NCI-H524 treated with DMSO at 0.1 percent for 48 hours (cell line): ENCODE data around the gene RNF187.
"Not testable (repeated sequence)": the region's sequence is repeated elsewhere in the genome, so short reads cannot be mapped to it uniquely, and the experiment has no call there.

ENCODE experiments used
- DNase-seq: peaks from one replicate; lab custom pipeline; 2025; lab: John Stamatoyannopoulos, UW

Gene RNF187

DNA sequence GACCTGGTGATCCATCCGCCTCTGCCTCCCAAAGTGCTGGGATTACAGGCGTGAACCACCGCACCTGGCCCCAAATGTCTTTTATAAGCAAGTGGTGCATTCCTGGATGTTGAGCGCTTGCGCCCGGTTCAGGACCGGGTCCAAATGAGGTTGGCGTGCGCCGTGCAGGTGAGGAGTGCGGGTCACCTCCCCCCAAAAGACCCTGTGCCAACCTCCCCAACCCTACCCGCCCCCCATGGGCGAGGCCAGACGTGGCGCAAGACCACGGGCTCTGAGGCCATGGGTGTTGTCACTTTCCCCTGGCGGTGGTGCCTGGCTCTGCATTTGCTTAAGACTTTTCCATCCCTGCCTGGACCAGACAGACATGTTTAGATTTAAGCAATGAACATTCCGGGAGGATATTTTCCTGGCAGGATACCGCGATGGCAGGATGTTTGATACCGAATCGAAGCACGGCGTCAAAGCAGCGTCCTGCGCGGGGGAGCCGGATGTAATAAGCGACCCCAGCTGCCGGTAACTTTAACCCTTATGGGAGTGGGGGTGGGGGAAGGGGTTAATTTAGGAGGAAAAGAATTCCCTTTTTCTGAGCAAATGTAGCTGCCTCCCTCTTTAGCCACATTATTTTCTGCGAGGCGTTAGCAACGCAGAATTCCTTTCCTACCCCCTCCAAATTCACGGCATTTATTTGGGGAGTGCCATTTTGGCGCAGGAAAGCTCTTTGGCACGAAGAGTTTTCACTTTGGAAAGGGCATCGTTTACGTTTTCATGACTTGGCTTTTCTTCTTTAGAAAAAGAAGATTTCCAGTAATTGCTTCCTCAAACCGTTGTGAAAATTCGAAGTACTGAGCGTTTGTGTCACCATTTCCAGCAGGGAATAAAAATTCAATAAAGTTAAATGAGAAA lies 27.8 kb upstream of the RNF187 start:
- DNase-seq = peak; percentile 44

GRCh38 chr1:228460821-228461220 lies 26.4 kb upstream of the RNF187 start:
- DNase-seq = no peak

GRCh38 chr1:228462560-228462959 lies 24.6 kb upstream of the RNF187 start:
- DNase-seq = no peak

GRCh38 chr1:228463009-228463558 lies 24.1 kb upstream of the RNF187 start:
- DNase-seq = no peak

GRCh38 chr1:228463559-228464455 lies 23.4 kb upstream of the RNF187 start:
- DNase-seq = no peak

- peak; percentile 49 for DNase-seq
These were observed 22.6 kb upstream of the RNF187 start for GRCh38 chr1:228464487-228464983.

- no peak for DNase-seq
These were observed 22.0 kb upstream of the RNF187 start for GRCh38 chr1:228465141-228465540.

DNA sequence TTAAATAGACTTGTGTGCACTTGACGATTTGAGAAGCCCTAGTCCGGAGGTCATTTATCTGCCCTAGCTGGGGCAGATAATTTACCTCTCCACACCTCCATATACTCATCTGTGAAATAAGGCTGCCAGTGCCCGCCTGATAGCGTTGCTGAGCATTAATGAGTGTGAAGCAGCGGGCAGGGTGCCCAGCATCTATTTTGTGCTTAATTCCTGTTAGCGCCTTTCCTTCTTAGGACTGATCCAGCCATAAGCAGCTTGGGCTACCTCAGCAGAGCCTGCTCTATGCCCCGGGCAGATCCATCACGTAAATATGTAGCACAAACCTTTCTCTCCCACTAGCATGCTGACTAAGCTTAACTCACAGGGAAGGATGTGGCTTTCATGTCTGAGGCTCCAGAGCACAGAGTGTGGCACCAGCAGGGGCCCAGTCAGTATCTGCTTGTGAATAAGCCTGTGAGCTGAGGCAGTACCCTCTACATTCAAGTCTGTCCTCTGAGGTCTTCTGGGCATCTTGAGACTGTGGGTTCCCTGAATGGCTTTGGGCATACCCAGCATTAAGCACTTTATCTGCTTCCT lies 21.5 kb upstream of the RNF187 start:
- no peak for DNase-seq

DNA sequence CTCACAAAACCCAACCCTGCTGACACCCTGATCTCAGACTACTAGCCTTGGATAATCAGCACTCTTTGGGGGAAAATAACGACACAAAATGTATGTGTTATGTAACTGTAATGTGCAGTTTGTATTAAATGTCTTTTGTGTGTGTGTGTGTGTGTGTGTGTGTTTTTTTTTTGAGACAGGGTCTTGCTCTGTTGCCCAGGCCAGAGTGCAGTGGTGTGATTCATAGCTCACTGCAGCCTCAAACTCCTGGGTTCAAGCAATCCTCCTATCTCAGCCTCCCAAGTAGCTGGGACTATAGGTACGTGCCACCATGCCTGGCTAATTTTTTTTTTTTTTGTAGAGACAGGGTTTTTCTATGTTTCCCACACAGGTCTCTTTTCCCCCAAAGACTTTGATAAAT lies 19.0 kb upstream of the RNF187 start:
- not testable (repeated sequence) for DNase-seq

DNA sequence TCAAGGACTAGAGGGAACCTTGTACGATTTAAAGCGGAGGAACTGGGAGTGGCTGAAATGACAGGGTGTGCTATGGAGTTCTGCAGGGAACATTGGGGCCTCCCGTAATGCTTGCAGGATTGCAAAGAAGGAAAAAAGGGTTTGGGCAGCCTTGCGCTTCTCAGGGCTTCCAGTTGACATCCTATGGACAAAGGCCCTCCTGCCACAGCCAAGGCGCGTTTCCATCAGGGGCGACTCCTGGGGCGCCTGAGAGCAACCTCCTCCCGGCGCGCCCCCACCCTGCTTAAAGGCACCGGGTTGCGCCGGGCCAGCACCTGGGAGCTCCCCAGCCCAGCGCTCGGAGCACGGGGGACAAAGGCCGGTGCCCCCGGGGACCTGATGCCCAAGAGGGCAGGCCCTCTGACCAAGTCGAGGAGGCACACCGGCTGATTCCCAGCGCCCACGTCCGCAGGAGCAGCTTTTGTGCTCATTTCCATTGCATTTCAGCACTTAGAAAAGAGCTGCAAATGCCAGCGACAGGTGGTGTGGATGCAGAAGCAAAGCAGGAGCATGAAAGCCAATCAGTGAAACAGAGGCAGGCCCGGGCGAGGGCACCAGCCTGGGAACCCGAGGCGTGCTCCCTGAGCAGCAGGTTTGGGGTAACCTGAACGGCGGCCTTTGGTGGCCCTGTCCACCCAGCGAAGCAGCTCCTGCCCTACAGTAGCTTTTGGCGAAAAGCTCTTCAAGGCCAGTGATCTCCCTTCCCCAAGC lies 17.6 kb upstream of the RNF187 start:
- DNase-seq = no peak

DNA sequence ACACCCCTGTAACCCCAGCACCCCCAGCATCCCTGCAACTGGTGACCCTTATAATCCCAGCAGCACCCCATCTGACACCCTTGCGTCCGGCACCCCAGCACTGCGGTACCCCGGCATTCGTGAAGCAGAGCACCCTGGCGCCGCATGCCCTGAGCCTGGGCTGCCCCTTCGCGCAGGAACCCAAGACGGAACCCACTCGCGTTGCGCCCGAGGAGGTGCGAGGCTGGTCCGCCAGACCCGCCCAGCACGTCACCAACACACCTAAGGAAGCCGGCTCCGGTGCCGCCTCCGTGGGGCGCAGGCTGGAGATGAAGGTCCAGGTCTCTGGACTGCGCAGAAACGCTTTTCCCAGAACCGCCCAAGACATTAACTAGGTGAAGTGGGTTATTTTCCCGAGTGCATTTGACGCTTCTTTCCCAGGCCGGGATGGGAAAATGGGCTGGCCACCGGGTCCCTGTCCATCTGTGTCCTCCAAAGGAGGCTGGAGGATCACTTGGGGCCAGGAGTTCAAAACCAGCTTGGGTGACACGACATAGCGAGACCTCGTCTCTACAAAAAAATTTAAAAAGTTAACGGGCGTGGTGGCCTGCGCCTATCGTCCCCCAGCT lies 15.9 kb upstream of the RNF187 start:
- DNase-seq = no peak

DNA sequence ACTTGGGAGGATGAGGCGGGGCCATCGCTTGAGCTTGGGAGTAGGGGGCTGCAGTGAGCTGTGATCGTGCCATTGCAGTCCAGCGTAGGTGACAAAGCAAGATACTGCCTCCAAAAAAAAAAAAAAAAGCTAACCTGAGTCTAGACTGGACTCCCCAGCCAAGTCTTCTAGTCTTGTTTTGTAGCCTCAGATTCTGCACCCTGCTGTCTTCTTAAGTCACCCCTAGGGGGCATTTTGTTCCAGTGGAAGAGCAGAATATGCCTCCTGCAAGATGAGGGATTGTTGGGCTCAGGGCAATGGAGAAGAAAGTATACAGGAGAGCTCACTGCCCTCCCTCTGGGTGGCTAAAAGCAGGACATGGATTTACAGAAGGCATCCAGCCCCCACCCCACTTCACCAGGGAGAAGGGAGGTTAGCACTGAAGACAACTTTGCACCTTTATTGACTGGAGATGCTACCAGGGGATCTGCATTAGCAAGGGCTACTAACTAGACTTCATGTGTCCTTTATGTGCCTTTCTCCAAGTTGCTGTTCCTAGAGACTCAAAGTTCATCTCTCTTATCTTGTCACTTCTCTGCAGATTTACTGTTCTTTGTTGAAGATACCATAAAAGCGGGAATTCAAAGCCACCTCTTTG lies 15.3 kb upstream of the RNF187 start:
- DNase-seq = no peak

- no peak for DNase-seq
These were observed 14.5 kb upstream of the RNF187 start for GRCh38 chr1:228472655-228473054.

DNA sequence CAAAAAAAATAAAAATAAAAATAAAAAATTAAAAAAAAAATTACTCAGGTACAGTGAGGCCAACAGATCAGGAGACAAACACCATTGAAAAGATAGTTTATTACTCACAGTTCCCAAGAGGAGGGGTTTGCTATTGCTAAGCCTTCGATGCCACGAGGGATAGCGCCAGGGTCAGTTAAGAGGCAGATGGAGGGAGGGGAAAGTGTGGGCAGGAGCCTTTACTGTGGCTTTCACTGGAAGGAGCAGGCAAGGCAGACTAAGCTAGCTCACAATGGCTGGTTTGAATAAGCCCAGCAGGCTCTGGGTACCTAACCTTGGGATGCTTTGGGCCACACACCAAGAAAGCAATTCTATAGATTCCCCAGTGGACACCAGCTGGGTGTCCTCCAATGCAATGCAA lies 12.7 kb upstream of the RNF187 start:
- DNase-seq = no peak

DNA sequence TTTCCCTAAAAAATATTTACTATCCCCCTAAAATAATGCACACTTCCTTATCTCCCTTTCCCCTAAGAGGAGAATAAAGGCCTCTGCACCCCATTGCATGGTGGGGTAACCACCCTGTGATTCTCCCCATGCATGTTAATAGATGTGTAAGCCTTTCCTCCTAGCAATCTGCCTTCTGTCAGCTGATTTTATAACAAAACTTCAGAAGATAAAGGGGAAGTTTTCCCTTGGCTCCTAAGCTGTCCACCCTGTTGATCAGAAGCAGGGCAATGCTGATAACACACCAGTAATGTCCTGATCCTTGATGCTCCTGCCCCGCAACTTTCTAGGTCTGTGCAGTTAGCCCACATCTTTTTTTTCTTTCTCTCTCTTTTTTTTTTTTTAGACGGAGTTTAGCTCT lies 11.4 kb upstream of the RNF187 start:
- DNase-seq = no peak

- DNase-seq = no peak
These were observed 9.9 kb upstream of the RNF187 start for GRCh38 chr1:228477263-228477662.

- DNase-seq = no peak
These were observed 8.9 kb upstream of the RNF187 start for GRCh38 chr1:228478326-228478725.

DNA sequence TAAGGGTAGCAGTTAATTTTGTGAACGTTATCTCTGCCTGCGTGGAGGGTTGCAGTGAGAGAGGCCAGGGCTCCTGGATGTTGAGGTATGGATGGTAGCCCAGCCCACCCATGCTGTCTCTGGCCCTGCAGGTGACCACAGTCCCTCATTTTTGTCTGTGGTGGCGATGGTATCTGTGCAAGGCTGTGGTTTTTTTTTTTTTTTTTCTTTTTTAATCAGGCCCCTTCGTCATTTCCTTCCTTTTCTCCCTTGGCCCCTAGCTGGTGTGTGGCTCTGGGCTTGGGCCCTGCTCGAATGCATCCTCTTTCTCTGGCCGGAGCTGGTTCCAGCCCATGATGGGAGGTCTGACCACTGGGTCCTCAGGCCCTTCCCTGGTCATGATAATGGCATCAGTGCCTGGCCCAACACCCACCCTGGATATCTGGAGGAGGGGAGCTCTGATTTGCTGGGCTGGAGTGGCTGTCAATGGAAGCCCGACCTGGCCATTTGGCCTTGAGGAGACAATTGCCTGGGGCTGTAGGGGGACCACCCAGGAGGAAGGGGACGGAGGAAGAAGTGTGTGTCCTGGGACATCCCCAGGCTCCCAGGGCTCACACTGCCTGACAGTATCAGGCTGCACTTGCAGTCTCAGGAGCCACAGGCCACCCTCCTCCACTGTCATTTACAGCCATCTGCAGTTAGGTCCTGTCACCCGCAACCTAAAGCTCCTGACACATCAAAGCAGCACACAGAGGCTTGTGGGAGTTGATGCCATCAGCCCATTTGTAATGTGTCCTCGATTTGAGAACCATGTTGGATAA lies 8.1 kb upstream of the RNF187 start:
- no peak for DNase-seq

GRCh38 chr1:228483789-228484188 lies 3.4 kb upstream of the RNF187 start:
- DNase-seq = no peak
